Gastroesophageal sphincter (tissue), 4 donors: ENCODE measurements around the gene PARD3B. TPM values are rescaled to one million over a fixed set of nuclear protein-coding genes. Genes with fewer than 3 reads are reported as not detected.

Source experiments
- ATAC-seq: fragments of 150-250 bp; one replicate; pipeline ENCODE4 v1.9.1; 2016; ENCODE audit warnings: mild to moderate bottlenecking, moderate library complexity
- H3K27ac ChIP-seq, 4 donors: fragments of 200-600 bp; sonication (generic) in 3 of 4; 1 replicate in 3 of 4; 2 replicates in 1 of 4; pipeline ENCODE4 v1.5.1; 2016 to 2019
- H3K27me3 ChIP-seq: fragments of 200-600 bp; sonication (generic); one replicate; pipeline ENCODE4 v1.5.1; 2019
- H3K36me3 ChIP-seq, 2 donors: fragments of 200-600 bp; sonication (generic); one replicate each; pipeline ENCODE4 v1.5.1; 2019; ENCODE audit warnings: control low read depth in 1 of 2
- H3K4me1 ChIP-seq, 3 donors: fragments of 200-600 bp; sonication (generic); 1 replicate in 2 of 3; 2 replicates in 1 of 3; pipeline ENCODE4 v1.5.1; 2016 to 2019; ENCODE audit warnings: control low read depth in 2 of 3
- H3K4me3 ChIP-seq, 2 donors: fragments of 200-600 bp; sonication (generic); one replicate each; pipeline ENCODE4 v1.5.1; 2019; ENCODE audit warnings: mild to moderate bottlenecking in 1 of 2, moderate library complexity in 1 of 2
- H3K9me3 ChIP-seq, 3 donors: fragments of 200-600 bp; sonication (generic); one replicate each; pipeline ENCODE4 v1.5.1; 2017 to 2019; ENCODE audit warnings: control low read depth in 2 of 3
- CTCF ChIP-seq, 4 experiments: fragments of 200-600 bp in 2 of 4; fragments of 450-650 bp in 2 of 4; sonication (generic) in 1 of 4; IDR thresholded peaks; one replicate each; pipeline ENCODE4 v1.5.1; 2017 to 2019; ENCODE audit warnings: antibody characterized with exemption in 4 of 4, mild to moderate bottlenecking in 2 of 4, moderate library complexity in 2 of 4
- EP300 ChIP-seq: sonication (generic); formaldehyde crosslinking; IDR thresholded peaks from one replicate; pipeline ENCODE4 v1.6.1; 2017; ENCODE audit warnings: antibody characterized with exemption, mild to moderate bottlenecking
- POLR2A ChIP-seq, 2 donors: fragments of 450-650 bp; IDR thresholded peaks; one replicate each; pipeline ENCODE4 v1.6.1; 2017; ENCODE audit warnings: antibody characterized with exemption in 2 of 2, mild to moderate bottlenecking in 2 of 2, moderate library complexity in 1 of 2
- POLR2AphosphoS5 ChIP-seq: sonication (generic); formaldehyde crosslinking; IDR thresholded peaks from one replicate; pipeline ENCODE4 v1.6.1; 2017; ENCODE audit warnings: antibody characterized with exemption
- WGBS, 2 donors: methylation state at CpG; one replicate each; pipeline ENCODE4 v1.1.5; 2018; ENCODE audit warnings: low coverage in 1 of 2; 5-methylcytosine and 5-hydroxymethylcytosine counted together
- total RNA-seq, 4 donors: library from RNA; depleted of rRNA; stranded (reverse); fragments of >200 nt; gene quantifications; one replicate each; pipeline ENCODE4 v1.1.0, GENCODE V29; 2016

The PARD3B gene
- total RNA-seq, 4 donors from 2014 or later: 29.6 to 42.2 (median 41.0) TPM

GRCh38 chr2:205158404-205158803, 613.1 kb downstream of the PARD3B start:
- WGBS, 2 donors: 89 to 90% methylated on average over 4 to 5 of the region's 6 CpGs
- no peaks in the 10 kb centered on the region for H3K9me3 ChIP-seq

GRCh38 chr2:205161156-205161839, 616.0 kb downstream of the PARD3B start:
- Histone ChIP-seq H3K9me3 (no peaks in the 10 kb centered on the region), H3K36me3 (peaks cover 0 to 10% of the 10 kb centered on the region in 2 donors), H3K4me1 (peaks cover 0 to 11% (median 0%) of the 10 kb centered on the region in 3 donors), H3K27ac (no peak overlapping the region), H3K27me3 (no peaks in the 10 kb centered on the region), H3K4me3 (no peak overlapping the region)
- TF ChIP-seq EP300 (no peak), POLR2AphosphoS5 (no peak), POLR2A (IDR thresholded peaks at IDR 0.05) (no peak), CTCF (IDR thresholded peaks at IDR 0.05) (no peak)
- no peak for ATAC-seq
- 64 to 73% methylated on average over 3 to 5 of the region's 5 CpGs for WGBS, 2 donors

More at GRCh38 chr2:205158404-205158803, 613.1 kb downstream of the PARD3B start:
- H3K27me3 ChIP-seq: no peaks in the 10 kb centered on the region
- peaks cover 0 to 11% (median 0%) of the 10 kb centered on the region in 3 donors for H3K4me1 ChIP-seq
- H3K36me3 ChIP-seq: peaks cover 0 to 10% of the 10 kb centered on the region in 2 donors
- H3K4me3 ChIP-seq: no peak overlapping the region
- no peak overlapping the region for H3K27ac ChIP-seq
- TF ChIP-seq EP300 (no peak), CTCF (IDR thresholded peaks at IDR 0.05) (no peak)
- ATAC-seq: no peak

GRCh38 chr2:205166745-205167144, 621.5 kb downstream of the PARD3B start:
- H3K27ac ChIP-seq: no peak overlapping the region
- 68% methylated on average over 2 of the region's 2 CpGs; no CpG with 5 or more reads in 1 of the 2 donors for WGBS, 2 donors
- TF ChIP-seq POLR2AphosphoS5 (no peak), EP300 (no peak), CTCF (IDR thresholded peaks at IDR 0.05) (no peak), POLR2A (IDR thresholded peaks at IDR 0.05) (no peak)
- H3K27me3 ChIP-seq: no peaks in the 10 kb centered on the region
- no peak overlapping the region for H3K4me3 ChIP-seq
- no peaks in the 10 kb centered on the region for H3K4me1 ChIP-seq
- ATAC-seq: no peak
- no peaks in the 10 kb centered on the region for H3K36me3 ChIP-seq
- no peaks in the 10 kb centered on the region for H3K9me3 ChIP-seq

- Histone ChIP-seq H3K36me3 (no peaks in the 10 kb centered on the region), H3K4me3 (no peak overlapping the region)
Measured at GRCh38 chr2:205169012-205169411, 623.7 kb downstream of the PARD3B start.

More at GRCh38 chr2:205169012-205169411, 623.7 kb downstream of the PARD3B start:
- Histone ChIP-seq H3K4me1 (no peaks in the 10 kb centered on the region), H3K27ac (no peak overlapping the region), H3K27me3 (no peaks in the 10 kb centered on the region), H3K9me3 (no peaks in the 10 kb centered on the region)
- 83 to 92% methylated on average over 2 of the region's 2 CpGs for WGBS, 2 donors
- ATAC-seq: no peak
- TF ChIP-seq CTCF (IDR thresholded peaks at IDR 0.05) (no peak), POLR2A (IDR thresholded peaks at IDR 0.05) (no peak), EP300 (no peak), POLR2AphosphoS5 (no peak)
